GM21390 (cell line): Measurements from ENCODE around the gene CSF2RB.

Experiments used
- ATAC-seq: cut with Tn5 transposase; IDR thresholded peaks from one replicate; pipeline ENCODE4 v1.9.1; 2021; ENCODE audit not compliant: unreplicated experiment

Gene CSF2RB

GRCh38 chr22:36918586-36919284, 5.3 kb downstream of the CSF2RB start:
- no peak for ATAC-seq

- no peak for ATAC-seq
These were observed 8.1 kb downstream of the CSF2RB start for GRCh38 chr22:36921309-36922104.

GRCh38 chr22:36922105-36922608, 8.7 kb downstream of the CSF2RB start:
- ATAC-seq: no peak

GRCh38 chr22:36922711-36923110, 9.3 kb downstream of the CSF2RB start:
- no peak for ATAC-seq

GRCh38 chr22:36923131-36923788, 9.8 kb downstream of the CSF2RB start:
- no peak for ATAC-seq

GRCh38 chr22:36924151-36924698, 10.8 kb downstream of the CSF2RB start:
- ATAC-seq: no peak

GRCh38 chr22:36925388-36926290, 12.2 kb downstream of the CSF2RB start:
- ATAC-seq: no peak

- no peak for ATAC-seq
These were observed 12.9 kb downstream of the CSF2RB start for GRCh38 chr22:36926309-36926708.

- ATAC-seq: no peak
These were observed 13.4 kb downstream of the CSF2RB start for GRCh38 chr22:36926721-36927435.

- ATAC-seq: no peak
These were observed 14.2 kb downstream of the CSF2RB start for GRCh38 chr22:36927671-36928070.

- ATAC-seq: no peak
These were observed 14.8 kb downstream of the CSF2RB start for GRCh38 chr22:36928196-36928595.

- no peak for ATAC-seq
These were observed 15.5 kb downstream of the CSF2RB start for GRCh38 chr22:36928786-36929535.

- no peak for ATAC-seq
These were observed 16.2 kb downstream of the CSF2RB start for GRCh38 chr22:36929621-36930020.

GRCh38 chr22:36930041-36930935, 16.9 kb downstream of the CSF2RB start:
- ATAC-seq: no peak

- no peak for ATAC-seq
These were observed 18.0 kb downstream of the CSF2RB start for GRCh38 chr22:36931446-36931845.

GRCh38 chr22:36933629-36934417, 20.4 kb downstream of the CSF2RB start:
- ATAC-seq: no peak
